ENCODE data around the gene UFSP2.

GRCh38 chr4:185371702-185372101 lies 54.1 kb downstream of the UFSP2 start:
- TF ChIP-seq CTCF (conservative IDR thresholded peaks at IDR 0.05 in 1 of 2, IDR thresholded peaks at IDR 0.05 in 1 of 2; ENCODE audit: extremely low read depth in 1 of 2, insufficient read depth in 1 of 2, low read depth in 1 of 2, low read length in 2 of 2): no peak
- no peak for TF ChIP-seq EZH2 (IDR thresholded peaks at IDR 0.05; ENCODE audit: borderline replicate concordance, low read length)
